ENCODE results near the gene NGLY1. TPM values are rescaled to one million over a fixed set of nuclear protein-coding genes. Genes with fewer than 3 reads are reported as not detected.

Gene NGLY1
- total and polyA plus RNA-seq, 7 experiments from 2014 or later = 39.7 to 84.1 (median 66.2) TPM

- ChIA-PET POLR2A (no interaction called here), CTCF (no interaction called here)
- Histone ChIP-seq H3K9me3 (ENCODE audit: control insufficient read depth in 2 of 3, low read length in 3 of 3) (no peaks in the 10 kb centered on the region), H3K4me1 (ENCODE audit: control insufficient read depth in 2 of 2, insufficient read depth in 2 of 2, low read length in 2 of 2) (peaks cover 5% of the 10 kb centered on the region in 2 donors), H3K27me3 (ENCODE audit: control insufficient read depth in 2 of 2, insufficient read depth in 2 of 2, low read length in 2 of 2) (no peaks in the 10 kb centered on the region), H3K4me3 (ENCODE audit: low read length) (no peak overlapping the region), H3K36me3 (ENCODE audit: control insufficient read depth in 2 of 3, insufficient read depth in 3 of 3, low read length in 3 of 3) (no peaks in the 10 kb centered on the region), H3K27ac (ENCODE audit: low read depth, low read length) (no peak overlapping the region)
- peaks cover 8 to 13% (median 12%) of the 10 kb centered on the region in 7 donors for H3K4me1 Mint-ChIP-seq
- peaks cover 0 to 4% (median 0%) of the 10 kb centered on the region in 5 donors for H3K27me3 Mint-ChIP-seq
- ATAC-seq = no peak
- peaks cover 0 to 3% (median 0%) of the 10 kb centered on the region in 5 donors for H3K36me3 Mint-ChIP-seq
- no peak overlapping the region for H3K27ac Mint-ChIP-seq
- intact Hi-C loops (cut with micrococcal nuclease) = no loop called here
- H3K9me3 Mint-ChIP-seq = no peaks in the 10 kb centered on the region
- no peak overlapping the region for H3K4me3 Mint-ChIP-seq
- DNase-seq = no peak
Observed at GRCh38 chr3:25821746-25822573, 38.7 kb upstream of the NGLY1 start.

GRCh38 chr3:25820816-25821486 is 37.7 kb upstream of the NGLY1 start:
- ChIA-PET CTCF (no interaction called here), POLR2A (no interaction called here)
- Histone ChIP-seq H3K36me3 (ENCODE audit: control insufficient read depth in 2 of 3, insufficient read depth in 3 of 3, low read length in 3 of 3) (no peaks in the 10 kb centered on the region), H3K27ac (ENCODE audit: low read depth, low read length) (no peak overlapping the region), H3K27me3 (ENCODE audit: control insufficient read depth in 2 of 2, insufficient read depth in 2 of 2, low read length in 2 of 2) (no peaks in the 10 kb centered on the region), H3K4me3 (ENCODE audit: low read length) (no peak overlapping the region), H3K9me3 (ENCODE audit: control insufficient read depth in 2 of 3, low read length in 3 of 3) (no peaks in the 10 kb centered on the region), H3K4me1 (ENCODE audit: control insufficient read depth in 2 of 2, insufficient read depth in 2 of 2, low read length in 2 of 2) (no peaks in the 10 kb centered on the region)
- Mint-ChIP-seq H3K36me3 (peaks cover 0 to 2% (median 0%) of the 10 kb centered on the region in 5 donors), H3K4me1 (peaks cover 2 to 9% (median 3%) of the 10 kb centered on the region in 7 donors), H3K27ac (no peak overlapping the region), H3K27me3 (peaks cover 0 to 6% (median 0%) of the 10 kb centered on the region in 5 donors), H3K4me3 (no peak overlapping the region), H3K9me3 (peaks cover 0 to 1% (median 0%) of the 10 kb centered on the region in 11 donors)
- intact Hi-C loops (cut with micrococcal nuclease) = no loop called here
- no peak for ATAC-seq
- no peak for DNase-seq

GRCh38 chr3:25820366-25820765 is 37.1 kb upstream of the NGLY1 start:
- ATAC-seq (peak; percentile 12), DNase-seq (no peak)
- Mint-ChIP-seq H3K36me3 (no peaks in the 10 kb centered on the region), H3K4me1 (peaks cover 0 to 7% (median 0%) of the 10 kb centered on the region in 7 donors), H3K27me3 (peaks cover 0 to 6% (median 0%) of the 10 kb centered on the region in 5 donors), H3K9me3 (peaks cover 0 to 2% (median 0%) of the 10 kb centered on the region in 11 donors), H3K4me3 (no peak overlapping the region), H3K27ac (no peak overlapping the region)
- Histone ChIP-seq H3K4me1 (ENCODE audit: control insufficient read depth in 2 of 2, insufficient read depth in 2 of 2, low read length in 2 of 2) (no peaks in the 10 kb centered on the region), H3K4me3 (ENCODE audit: low read length) (no peak overlapping the region), H3K36me3 (ENCODE audit: control insufficient read depth in 2 of 3, insufficient read depth in 3 of 3, low read length in 3 of 3) (no peaks in the 10 kb centered on the region), H3K27me3 (ENCODE audit: control insufficient read depth in 2 of 2, insufficient read depth in 2 of 2, low read length in 2 of 2) (no peaks in the 10 kb centered on the region), H3K27ac (ENCODE audit: low read depth, low read length) (no peak overlapping the region), H3K9me3 (ENCODE audit: control insufficient read depth in 2 of 3, low read length in 3 of 3) (no peaks in the 10 kb centered on the region)
- POLR2A ChIA-PET = no interaction called here
- intact Hi-C loops (cut with micrococcal nuclease) = no loop called here
- CTCF ChIA-PET = no interaction called here

- DNase-seq (no peak), ATAC-seq (no peak)
- H3K9me3 ChIP-seq (ENCODE audit: control insufficient read depth in 2 of 3, low read length in 3 of 3) = no peaks in the 10 kb centered on the region
- intact Hi-C loops (cut with micrococcal nuclease) = no loop called here
- H3K27ac Mint-ChIP-seq = no peak overlapping the region
- peaks cover 0 to 6% (median 3%) of the 10 kb centered on the region in 5 donors for H3K27me3 Mint-ChIP-seq
- peaks cover 0 to 7% (median 0%) of the 10 kb centered on the region in 7 donors for H3K4me1 Mint-ChIP-seq
- no peaks in the 10 kb centered on the region for H3K4me1 ChIP-seq (ENCODE audit: control insufficient read depth in 2 of 2, insufficient read depth in 2 of 2, low read length in 2 of 2)
- H3K36me3 Mint-ChIP-seq = no peaks in the 10 kb centered on the region
- H3K9me3 Mint-ChIP-seq = peaks cover 0 to 2% (median 0%) of the 10 kb centered on the region in 11 donors
- H3K4me3 Mint-ChIP-seq = no peak overlapping the region
- CTCF ChIA-PET = no interaction called here
- no peaks in the 10 kb centered on the region for H3K36me3 ChIP-seq (ENCODE audit: control insufficient read depth in 2 of 3, insufficient read depth in 3 of 3, low read length in 3 of 3)
- POLR2A ChIA-PET = no interaction called here
- no peak overlapping the region for H3K27ac ChIP-seq (ENCODE audit: low read depth, low read length)
- no peaks in the 10 kb centered on the region for H3K27me3 ChIP-seq (ENCODE audit: control insufficient read depth in 2 of 2, insufficient read depth in 2 of 2, low read length in 2 of 2)
- H3K4me3 ChIP-seq (ENCODE audit: low read length) = no peak overlapping the region
Observed at GRCh38 chr3:25818335-25818734, 35.1 kb upstream of the NGLY1 start.

GRCh38 chr3:25817638-25818037 is 34.4 kb upstream of the NGLY1 start:
- Mint-ChIP-seq H3K36me3 (no peaks in the 10 kb centered on the region), H3K9me3 (peaks cover 0 to 2% (median 0%) of the 10 kb centered on the region in 11 donors), H3K4me3 (no peak overlapping the region), H3K4me1 (peaks cover 0 to 7% (median 0%) of the 10 kb centered on the region in 7 donors), H3K27me3 (peaks cover 0 to 4% (median 0%) of the 10 kb centered on the region in 5 donors), H3K27ac (no peak overlapping the region)
- DNase-seq (no peak), ATAC-seq (no peak)
- H3K9me3 ChIP-seq (ENCODE audit: control insufficient read depth in 2 of 3, low read length in 3 of 3) = no peaks in the 10 kb centered on the region
- no peak overlapping the region for H3K4me3 ChIP-seq (ENCODE audit: low read length)
- H3K36me3 ChIP-seq (ENCODE audit: control insufficient read depth in 2 of 3, insufficient read depth in 3 of 3, low read length in 3 of 3) = no peaks in the 10 kb centered on the region
- intact Hi-C loops (cut with micrococcal nuclease) = no loop called here
- no peak overlapping the region for H3K27ac ChIP-seq (ENCODE audit: low read depth, low read length)
- ChIA-PET CTCF (no interaction called here), POLR2A (no interaction called here)
- H3K4me1 ChIP-seq (ENCODE audit: control insufficient read depth in 2 of 2, insufficient read depth in 2 of 2, low read length in 2 of 2) = no peaks in the 10 kb centered on the region
- no peaks in the 10 kb centered on the region for H3K27me3 ChIP-seq (ENCODE audit: control insufficient read depth in 2 of 2, insufficient read depth in 2 of 2, low read length in 2 of 2)

- Mint-ChIP-seq H3K9me3 (peaks cover 0 to 2% (median 0%) of the 10 kb centered on the region in 11 donors), H3K36me3 (no peaks in the 10 kb centered on the region), H3K27me3 (peaks cover 0 to 4% (median 0%) of the 10 kb centered on the region in 5 donors), H3K4me1 (peaks cover 0 to 7% (median 0%) of the 10 kb centered on the region in 7 donors), H3K4me3 (no peak overlapping the region), H3K27ac (no peak overlapping the region)
- no peaks in the 10 kb centered on the region for H3K36me3 ChIP-seq (ENCODE audit: control insufficient read depth in 2 of 3, insufficient read depth in 3 of 3, low read length in 3 of 3)
- H3K27ac ChIP-seq (ENCODE audit: low read depth, low read length) = no peak overlapping the region
- H3K4me1 ChIP-seq (ENCODE audit: control insufficient read depth in 2 of 2, insufficient read depth in 2 of 2, low read length in 2 of 2) = no peaks in the 10 kb centered on the region
- no peak for DNase-seq
- H3K27me3 ChIP-seq (ENCODE audit: control insufficient read depth in 2 of 2, insufficient read depth in 2 of 2, low read length in 2 of 2) = no peaks in the 10 kb centered on the region
- no peak for ATAC-seq
- no peaks in the 10 kb centered on the region for H3K9me3 ChIP-seq (ENCODE audit: control insufficient read depth in 2 of 3, low read length in 3 of 3)
- POLR2A ChIA-PET = no interaction called here
- intact Hi-C loops (cut with micrococcal nuclease) = no loop called here
- CTCF ChIA-PET = no interaction called here
- no peak overlapping the region for H3K4me3 ChIP-seq (ENCODE audit: low read length)
Observed at GRCh38 chr3:25817107-25817506, 33.9 kb upstream of the NGLY1 start.
